KMS-11 (cell line): ENCODE results near the gene WDR88.

ENCODE experiments used
- H2AFZ ChIP-seq: fragments of 200-600 bp; sonication (generic); 2 replicates; pipeline ENCODE4 v1.6.1; 2016; ENCODE audit warnings: antibody characterized with exemption, mixed run types, low read depth
- H3K27ac ChIP-seq: fragments of 200-600 bp; sonication (generic); 2 replicates; pipeline ENCODE4 v1.6.1; 2016; ENCODE audit warnings: mild to moderate bottlenecking, mixed run types
- H3K27me3 ChIP-seq: fragments of 200-600 bp; sonication (generic); 2 replicates; pipeline ENCODE4 v1.6.1; 2017; ENCODE audit warnings: mild to moderate bottlenecking, low read depth, mixed run types, moderate library complexity; ENCODE audit not compliant: insufficient read depth
- H3K36me3 ChIP-seq: fragments of 200-600 bp; sonication (generic); 2 replicates; pipeline ENCODE4 v1.6.1; 2017; ENCODE audit warnings: mild to moderate bottlenecking, mixed run types; ENCODE audit not compliant: insufficient read depth
- H3K4me1 ChIP-seq: fragments of 200-600 bp; sonication (generic); 2 replicates; pipeline ENCODE4 v1.6.1; 2016; ENCODE audit warnings: mild to moderate bottlenecking, low read depth, mixed run types; ENCODE audit not compliant: poor library complexity, severe bottlenecking
- H3K4me2 ChIP-seq: fragments of 200-600 bp; sonication (generic); 2 replicates; pipeline ENCODE4 v1.7.0; 2016; ENCODE audit warnings: mild to moderate bottlenecking, mixed run types
- H3K4me3 ChIP-seq: fragments of 200-600 bp; sonication (generic); IDR thresholded peaks from 2 replicates; pipeline ENCODE4 v1.6.1; 2017; ENCODE audit warnings: low read depth, low read length, mixed read lengths; ENCODE audit not compliant: insufficient read depth
- H3K79me2 ChIP-seq: fragments of 200-600 bp; sonication (generic); 2 replicates; pipeline ENCODE4 v1.6.1; 2016; ENCODE audit warnings: low read depth, mixed run types; ENCODE audit not compliant: insufficient read depth
- H3K9ac ChIP-seq: fragments of 200-600 bp; sonication (generic); 2 replicates; pipeline ENCODE4 v1.6.1; 2016; ENCODE audit warnings: mild to moderate bottlenecking, mixed run types
- H4K20me1 ChIP-seq: fragments of 200-600 bp; sonication (generic); 2 replicates; pipeline ENCODE4 v1.6.1; 2016; ENCODE audit warnings: mild to moderate bottlenecking, mixed run types; ENCODE audit not compliant: insufficient read depth
- CTCF ChIP-seq: fragments of 200-600 bp; sonication (generic); conservative IDR thresholded peaks from 2 replicates; pipeline ENCODE4 v1.6.1; 2017; ENCODE audit warnings: low read depth, mild to moderate bottlenecking, antibody characterized with exemption, low read length, moderate library complexity, mixed read lengths

Gene WDR88

DNA sequence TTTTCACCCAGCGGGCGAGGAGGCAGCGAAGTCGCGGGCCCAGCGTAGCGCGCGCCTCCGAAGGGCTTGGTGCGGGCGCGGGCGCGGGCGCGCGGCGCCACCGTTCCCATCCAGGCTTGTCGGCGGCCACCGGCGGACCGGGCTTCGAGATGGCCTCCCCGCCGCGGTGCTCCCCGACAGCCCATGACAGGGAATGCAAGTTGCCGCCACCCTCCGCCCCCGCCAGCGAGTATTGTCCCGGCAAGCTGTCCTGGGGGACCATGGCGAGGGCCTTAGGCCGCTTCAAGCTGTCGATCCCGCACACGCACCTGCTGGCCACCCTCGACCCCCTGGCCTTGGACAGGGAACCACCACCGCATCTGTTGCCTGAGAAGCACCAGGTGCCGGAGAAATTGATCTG, at the start of gene WDR88:
Gene WDR88, plus strand, starts transcription at position 94 of the 400 bp plus-strand sequence. Its CDS starts 56 bp downstream, at position 150.
- H2AFZ ChIP-seq: no peak within 1 kb of the TSS
- H3K4me1 ChIP-seq: no peaks in the 10 kb centered on the region
- no peaks in the 10 kb centered on the region for H4K20me1 ChIP-seq
- H3K4me2 ChIP-seq: no peak within 1 kb of the TSS
- H3K79me2 ChIP-seq: no peaks in the 10 kb centered on the region
- no peak within 1 kb of the TSS for H3K4me3 ChIP-seq
- H3K27me3 ChIP-seq: no peaks in the 10 kb centered on the region
- no peak within 1 kb of the TSS for H3K27ac ChIP-seq
- H3K9ac ChIP-seq: no peak within 1 kb of the TSS
- H3K36me3 ChIP-seq: no peaks in the 10 kb centered on the region; the same call in 1 of the 2 replicates
- no peak for TF ChIP-seq CTCF

DNA sequence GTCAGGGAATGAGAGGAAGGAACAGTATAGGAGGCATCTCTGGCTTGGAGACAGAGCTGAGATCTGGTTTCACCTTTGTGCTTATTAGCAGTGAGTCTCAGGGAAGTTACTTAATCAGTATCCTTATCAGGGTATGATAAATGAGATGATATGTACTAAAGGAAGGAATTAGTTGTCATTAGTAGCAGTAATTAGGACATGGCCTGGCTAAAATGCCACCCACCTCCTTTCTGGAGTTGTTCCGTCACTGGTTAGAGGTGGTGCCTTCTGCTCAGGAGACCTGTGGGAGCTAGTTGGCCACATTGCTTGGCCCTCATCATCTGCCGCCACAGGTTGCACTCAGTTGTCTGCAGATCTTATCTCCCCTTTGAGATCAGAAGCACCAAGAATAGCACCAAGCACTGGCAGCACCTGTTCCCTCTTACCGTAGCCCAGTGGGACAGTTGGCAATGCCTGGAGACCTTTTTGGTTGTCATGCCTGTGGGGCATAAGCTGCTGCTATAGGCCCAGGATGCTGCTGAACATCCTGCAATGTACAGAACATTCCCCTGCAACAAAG, 46.3 kb upstream of the WDR88 start:
- no peak for TF ChIP-seq CTCF

GRCh38 chr19:33086955-33087354, 45.0 kb upstream of the WDR88 start:
- H4K20me1 ChIP-seq: no peaks in the 10 kb centered on the region
- no peak overlapping the region for H3K27ac ChIP-seq
- no peaks in the 10 kb centered on the region; the same call in 1 of the 2 replicates for H3K36me3 ChIP-seq
- H2AFZ ChIP-seq: no peak overlapping the region
- H3K4me2 ChIP-seq: no peak overlapping the region
- TF ChIP-seq CTCF: no peak
- peaks cover 14% of the 10 kb centered on the region; the same call in 1 of the 2 replicates for H3K79me2 ChIP-seq
- no peak overlapping the region for H3K4me3 ChIP-seq
- H3K9ac ChIP-seq: no peak overlapping the region
- no peaks in the 10 kb centered on the region for H3K27me3 ChIP-seq
- peaks cover 15% of the 10 kb centered on the region for H3K4me1 ChIP-seq

More for the DNA sequence above, 46.3 kb upstream of the WDR88 start:
- Histone ChIP-seq H2AFZ (no peak overlapping the region), H4K20me1 (no peaks in the 10 kb centered on the region), H3K4me3 (no peak overlapping the region), H3K79me2 (peaks cover 22% of the 10 kb centered on the region; the same call in 1 of the 2 replicates), H3K4me1 (peaks cover 17% of the 10 kb centered on the region), H3K36me3 (no peaks in the 10 kb centered on the region; the same call in 1 of the 2 replicates), H3K27me3 (no peaks in the 10 kb centered on the region), H3K4me2 (no peak overlapping the region), H3K27ac (no peak overlapping the region), H3K9ac (no peak overlapping the region)

DNA sequence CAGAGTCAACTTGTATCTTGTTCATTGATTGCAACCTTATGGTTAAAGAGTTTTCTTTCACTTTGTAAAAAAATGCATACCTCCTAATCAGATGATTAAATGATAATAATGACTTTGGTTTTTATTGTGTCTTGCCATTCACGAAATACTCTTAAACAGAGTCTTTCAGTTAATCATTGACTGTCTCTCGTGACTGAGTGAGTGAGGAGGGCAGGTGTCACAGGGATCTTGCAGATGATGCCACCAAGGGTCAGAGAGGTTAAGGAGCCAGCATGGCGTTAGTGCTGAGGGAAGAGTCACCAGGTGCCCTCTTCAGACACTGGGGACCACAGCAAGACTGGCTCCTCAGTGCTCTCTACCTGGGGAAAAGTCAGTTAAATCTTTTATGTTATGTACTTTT, 42.9 kb upstream of the WDR88 start:
- no peaks in the 10 kb centered on the region for H3K27me3 ChIP-seq
- no peak overlapping the region for H2AFZ ChIP-seq
- no peaks in the 10 kb centered on the region; the same call in 1 of the 2 replicates for H3K36me3 ChIP-seq
- no peak overlapping the region for H3K4me3 ChIP-seq
- H3K9ac ChIP-seq: no peak overlapping the region
- peaks cover 6% of the 10 kb centered on the region for H3K4me1 ChIP-seq
- TF ChIP-seq CTCF: no peak
- H3K27ac ChIP-seq: no peak overlapping the region
- H3K79me2 ChIP-seq: no peaks in the 10 kb centered on the region; the same call in 1 of the 2 replicates
- H4K20me1 ChIP-seq: no peaks in the 10 kb centered on the region
- no peak overlapping the region for H3K4me2 ChIP-seq
